WTC11 (cell line): Measurements from ENCODE around the gene LRRC34. TPM values are rescaled to one million over a fixed set of nuclear protein-coding genes. Genes with fewer than 3 reads are reported as not detected.

ENCODE experiments used
- ATAC-seq: fragments of 200-7000 bp; cut with Tn5 transposase; 2 replicates; pipeline ENCODE4 v1.10.0; 2021; ENCODE audit warnings: mild to moderate bottlenecking, moderate library complexity
- CTCF ChIA-PET: fragments of 300-600 bp; sonication (Branson Sonifier 250); formaldehyde crosslinking; loops from one replicate; lab custom pipeline; 2021; ENCODE audit warnings: antibody characterized with exemption; lab: Charles Lee
- POLR2A ChIA-PET: fragments of 350-600 bp; sonication (Branson Sonifier 250); formaldehyde crosslinking; loops from one replicate; lab custom pipeline; 2021; ENCODE audit warnings: antibody characterized with exemption; lab: Charles Lee
- DNase-seq: peaks from one replicate; pipeline ENCODE4 v3.0.0; 2021; ENCODE audit warnings: low spot score
- H3K27ac Mint-ChIP-seq: 2 replicates; pipeline ENCODE4 v1.8.0; 2021; ENCODE audit warnings: mixed read lengths
- H3K27me3 Mint-ChIP-seq: 2 replicates; pipeline ENCODE4 v1.8.0; 2021; ENCODE audit warnings: low read depth, mild to moderate bottlenecking, moderate library complexity, mixed read lengths
- H3K36me3 Mint-ChIP-seq: 2 replicates; pipeline ENCODE4 v1.8.0; 2021; ENCODE audit warnings: mixed read lengths
- H3K4me1 Mint-ChIP-seq: 2 replicates; pipeline ENCODE4 v1.8.0; 2022; ENCODE audit warnings: mixed read lengths
- H3K4me3 Mint-ChIP-seq: 2 replicates; pipeline ENCODE4 v1.8.0; 2021; ENCODE audit warnings: mild to moderate bottlenecking, moderate library complexity, mixed read lengths
- H3K9me3 Mint-ChIP-seq: 2 replicates; pipeline ENCODE4 v1.8.0; 2021; ENCODE audit warnings: mixed read lengths
- AFF4 ChIP-seq: sonication (generic); formaldehyde crosslinking; IDR thresholded peaks from 2 replicates; pipeline ENCODE4 v1.8.1; 2023; ENCODE audit warnings: mild to moderate bottlenecking, missing genetic modification reagents, borderline replicate concordance
- CTCF ChIP-seq: fragments of 200-600 bp; IDR thresholded peaks from 2 replicates; pipeline ENCODE4 v1.8.0; 2022; ENCODE audit warnings: antibody characterized with exemption
- ELF4 ChIP-seq: sonication (generic); formaldehyde crosslinking; IDR thresholded peaks from 2 replicates; pipeline ENCODE4 v1.8.1; 2022; ENCODE audit warnings: low read depth, mild to moderate bottlenecking, moderate library complexity, missing genetic modification reagents
- EMX1 ChIP-seq: fragments of 250-450 bp; sonication (Bioruptor Pico); IDR thresholded peaks from 2 replicates; pipeline ENCODE4 v1.8.0; 2021; ENCODE audit warnings: mild to moderate bottlenecking
- FOXJ3 ChIP-seq: sonication (generic); formaldehyde crosslinking; IDR thresholded peaks from 2 replicates; pipeline ENCODE4 v1.9.0; 2021; ENCODE audit warnings: missing genetic modification reagents, mild to moderate bottlenecking, borderline replicate concordance
- FOXP4 ChIP-seq: sonication (generic); formaldehyde crosslinking; IDR thresholded peaks from 2 replicates; pipeline ENCODE4 v1.8.0; 2022; ENCODE audit warnings: mild to moderate bottlenecking, missing genetic modification reagents
- GABPB1 ChIP-seq: sonication (generic); formaldehyde crosslinking; IDR thresholded peaks from 2 replicates; pipeline ENCODE4 v1.8.1; 2023; ENCODE audit warnings: mild to moderate bottlenecking, missing genetic modification reagents
- JAZF1 ChIP-seq: fragments of 250-450 bp; sonication (Bioruptor Pico); IDR thresholded peaks from 2 replicates; pipeline ENCODE4 v1.9.0; 2021; ENCODE audit warnings: moderate library complexity, mild to moderate bottlenecking, inconsistent platforms
- MYBL2 ChIP-seq: sonication (generic); formaldehyde crosslinking; IDR thresholded peaks from 2 replicates; pipeline ENCODE4 v1.8.1; 2023; ENCODE audit warnings: mild to moderate bottlenecking, moderate library complexity, missing genetic modification reagents
- NFE2L1 ChIP-seq: sonication (generic); formaldehyde crosslinking; IDR thresholded peaks from 2 replicates; pipeline ENCODE4 v1.8.1; 2023; ENCODE audit warnings: missing genetic modification reagents
- SMAD3 ChIP-seq: sonication (generic); formaldehyde crosslinking; IDR thresholded peaks from 2 replicates; pipeline ENCODE4 v1.8.0; 2022; ENCODE audit warnings: missing genetic modification reagents, mild to moderate bottlenecking, borderline replicate concordance
- TCF7 ChIP-seq: sonication (generic); formaldehyde crosslinking; IDR thresholded peaks from 2 replicates; pipeline ENCODE4 v1.8.0; 2022; ENCODE audit warnings: mild to moderate bottlenecking, low read depth, missing genetic modification reagents, moderate library complexity
- TEAD1 ChIP-seq: sonication (generic); formaldehyde crosslinking; IDR thresholded peaks from 2 replicates; pipeline ENCODE4 v1.8.0; 2022; ENCODE audit warnings: mild to moderate bottlenecking, missing genetic modification reagents
- USF2 ChIP-seq: sonication (generic); formaldehyde crosslinking; IDR thresholded peaks from 2 replicates; pipeline ENCODE4 v1.8.1; 2023; ENCODE audit warnings: mild to moderate bottlenecking, missing genetic modification reagents, moderate library complexity
- ZNF138 ChIP-seq: sonication (generic); formaldehyde crosslinking; conservative IDR thresholded peaks from 2 replicates; pipeline ENCODE4 v1.8.1; 2022; ENCODE audit warnings: mild to moderate bottlenecking, moderate library complexity, missing genetic modification reagents
- total RNA-seq: library from RNA; stranded (reverse); gene quantifications from 3 replicates; pipeline ENCODE4 v1.2.3, GENCODE V29; 2021

Gene LRRC34
- total RNA-seq, 1 experiment from 2014 or later = 8.3 TPM

GRCh38 chr3:169754711-169755110 lies 58.0 kb downstream of the LRRC34 start (continued):
- no peak for TF ChIP-seq AFF4
- no peak for TF ChIP-seq ELF4 (CRISPR knock-in tag)
- no peak for TF ChIP-seq CTCF

GRCh38 chr3:169751875-169752274 lies 60.8 kb downstream of the LRRC34 start:
- TF ChIP-seq EMX1 (CRISPR knock-in tag) (no peak), ZNF138 (no peak), ELF4 (CRISPR knock-in tag) (no peak), USF2 (CRISPR knock-in tag) (no peak), FOXP4 (no peak), TEAD1 (CRISPR knock-in tag) (no peak), TCF7 (CRISPR knock-in tag) (no peak), JAZF1 (CRISPR knock-in tag) (no peak), NFE2L1 (no peak), MYBL2 (CRISPR knock-in tag) (no peak)
- Mint-ChIP-seq H3K27me3 (no peaks in the 10 kb centered on the region), H3K9me3 (no peaks in the 10 kb centered on the region), H3K27ac (no peak overlapping the region), H3K36me3 (no peaks in the 10 kb centered on the region), H3K4me3 (no peak overlapping the region), H3K4me1 (peaks cover 7% of the 10 kb centered on the region)
- DNase-seq (no peak), ATAC-seq (no peak)
- ChIA-PET POLR2A (interaction anchor here (0.6 kb wide), 1 partner anchor 287 kb away, joined by 3 read pairs; no protein-coding TSS in a partner anchor), CTCF (no interaction called here)

- DNase-seq (no peak), ATAC-seq (no peak)
- no peaks in the 10 kb centered on the region for H3K9me3 Mint-ChIP-seq
- TF ChIP-seq SMAD3 (CRISPR knock-in tag) (no peak), ZNF138 (no peak), GABPB1 (CRISPR knock-in tag) (no peak), FOXJ3 (CRISPR knock-in tag) (no peak)
- H3K4me1 Mint-ChIP-seq = peaks cover 7% of the 10 kb centered on the region
- CTCF ChIA-PET = no interaction called here
- H3K27me3 Mint-ChIP-seq = no peaks in the 10 kb centered on the region
- no peak overlapping the region for H3K27ac Mint-ChIP-seq
- POLR2A ChIA-PET = no interaction called here
- no peak overlapping the region for H3K4me3 Mint-ChIP-seq
- no peaks in the 10 kb centered on the region for H3K36me3 Mint-ChIP-seq
Observed at GRCh38 chr3:169750665-169751064, 62.0 kb downstream of the LRRC34 start.
